Naive thymus-derived CD4-positive, alpha-beta T cell (primary cell): Measurements from ENCODE around the gene IFI44. TPM values are rescaled to one million over a fixed set of nuclear protein-coding genes. Genes with fewer than 3 reads are reported as not detected.

ENCODE experiments used
- ATAC-seq: fragments of 150-1000 bp; cut with Tn5 transposase; 2 replicates; pipeline ENCODE4 v1.10.0; 2021; ENCODE audit warnings: mild to moderate bottlenecking, moderate library complexity
- CTCF ChIA-PET: fragments of 350-600 bp; sonication (Branson Sonifier 250); formaldehyde crosslinking; loops from one replicate; lab custom pipeline; 2021; ENCODE audit warnings: antibody characterized with exemption; lab: Charles Lee
- POLR2A ChIA-PET: fragments of 350-600 bp; sonication (Branson Sonifier 250); formaldehyde crosslinking; loops from one replicate; lab custom pipeline; 2021; ENCODE audit warnings: antibody characterized with exemption, inconsistent platforms; lab: Charles Lee
- DNase-seq, 9 donors: peaks; one replicate each; pipeline versions ENCODE4 v3.0.0 to v3.0.0-alpha.2; 2020 to 2022; ENCODE audit warnings: mixed read lengths in 1 of 9
- H3K27ac ChIP-seq: one replicate; pipeline ENCODE4 v1.7.0; 2013; ENCODE audit warnings: mild to moderate bottlenecking, low read depth, low read length, moderate library complexity
- H3K27me3 ChIP-seq, 2 donors: one replicate each; pipeline ENCODE4 v1.7.0; 2013; ENCODE audit warnings: low read length in 2 of 2, mild to moderate bottlenecking in 2 of 2, moderate library complexity in 2 of 2; ENCODE audit not compliant: control insufficient read depth in 2 of 2, insufficient read depth in 2 of 2
- H3K36me3 ChIP-seq, 3 experiments: 1 replicate in 2 of 3; 2 replicates in 1 of 3; pipeline ENCODE4 v1.7.0; 2013; ENCODE audit warnings: low read length in 3 of 3, mild to moderate bottlenecking in 3 of 3, moderate library complexity in 1 of 3; ENCODE audit not compliant: insufficient read depth in 3 of 3, control insufficient read depth in 2 of 3
- H3K4me1 ChIP-seq, 2 donors: one replicate each; pipeline ENCODE4 v1.7.0; 2013; ENCODE audit warnings: low read length in 2 of 2, mild to moderate bottlenecking in 2 of 2, moderate library complexity in 1 of 2; ENCODE audit not compliant: control insufficient read depth in 2 of 2, insufficient read depth in 2 of 2
- H3K4me3 ChIP-seq: 2 replicates; pipeline ENCODE4 v1.7.0; 2013; ENCODE audit warnings: mild to moderate bottlenecking, low read length
- H3K9me3 ChIP-seq, 3 experiments: 1 replicate in 2 of 3; 2 replicates in 1 of 3; pipeline ENCODE4 v1.7.0; 2013; ENCODE audit warnings: low read length in 3 of 3; ENCODE audit not compliant: control insufficient read depth in 2 of 3
- H3K27ac Mint-ChIP-seq, 9 donors: one replicate each; pipeline ENCODE4 v1.8.0; 2020 to 2022; ENCODE audit warnings: mixed read lengths in 9 of 9, mild to moderate bottlenecking in 8 of 9, moderate library complexity in 5 of 9, inconsistent platforms in 2 of 9
- H3K27me3 Mint-ChIP-seq, 5 donors: one replicate each; pipeline ENCODE4 v1.8.0; 2021 to 2022; ENCODE audit warnings: mixed read lengths in 5 of 5, mild to moderate bottlenecking in 1 of 5
- H3K36me3 Mint-ChIP-seq, 5 donors: one replicate each; pipeline ENCODE4 v1.8.0; 2020 to 2022; ENCODE audit warnings: mixed read lengths in 5 of 5, mild to moderate bottlenecking in 3 of 5, inconsistent platforms in 1 of 5
- H3K4me1 Mint-ChIP-seq, 7 donors: one replicate each; pipeline ENCODE4 v1.8.0; 2020 to 2022; ENCODE audit warnings: mixed read lengths in 7 of 7, mild to moderate bottlenecking in 3 of 7, inconsistent platforms in 1 of 7
- H3K4me3 Mint-ChIP-seq, 10 donors: one replicate each; pipeline ENCODE4 v1.8.0; 2020 to 2022; ENCODE audit warnings: mild to moderate bottlenecking in 10 of 10, mixed read lengths in 10 of 10, moderate library complexity in 6 of 10, inconsistent platforms in 2 of 10
- H3K9me3 Mint-ChIP-seq, 11 donors: one replicate each; pipeline ENCODE4 v1.8.0; 2020 to 2022; ENCODE audit warnings: mixed read lengths in 11 of 11, mild to moderate bottlenecking in 4 of 11, inconsistent platforms in 1 of 11, moderate library complexity in 1 of 11
- intact Hi-C, 2 donors: fragments of 100-400 bp; cut with micrococcal nuclease; formaldehyde crosslinking; loops; one replicate each; pipeline ENCODE4 v1.15.1; 2023
- polyA plus RNA-seq, 2 donors: library from polyadenylated mRNA; unstranded; fragments of 300-500 nt; fragmentation: Illumina TruSeq; gene quantifications; one replicate each; pipeline ENCODE4 v1.2.3, GENCODE V29; 2021
- total RNA-seq, 6 experiments: library from RNA in 5 of 6; stranded (reverse) in 5 of 6; gene quantifications; 1 replicate in 5 of 6; 2 replicates in 1 of 6; pipeline ENCODE4 v1.2.3 and lab custom pipeline; 2021 to 2026

Gene IFI44
- total and polyA plus RNA-seq, 7 experiments from 2014 or later = 9.8 to 142 (median 25.4) TPM

DNA sequence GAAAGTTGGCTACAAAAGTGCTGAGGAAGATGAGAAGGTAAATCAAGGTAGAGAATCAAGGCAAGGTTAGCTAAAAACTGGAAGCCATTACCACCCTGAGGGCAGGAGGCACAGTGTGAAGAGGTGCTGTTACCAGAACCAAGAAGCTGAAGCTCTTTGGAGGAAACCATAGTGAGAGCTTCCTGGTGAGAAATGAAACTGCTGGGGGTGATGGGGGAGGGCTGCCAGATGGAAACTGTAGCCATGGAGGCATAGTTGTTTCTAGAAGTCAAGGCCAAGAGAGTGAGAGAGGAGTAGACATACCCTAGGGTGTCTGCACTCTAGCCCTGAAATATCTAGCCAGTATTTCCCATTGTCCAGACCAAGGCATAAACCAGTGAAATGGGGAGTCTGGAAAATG is 28.7 kb downstream of the IFI44 start:
- H3K4me1 Mint-ChIP-seq = peaks cover 0 to 28% (median 0%) of the 10 kb centered on the region in 7 donors
- POLR2A ChIA-PET = interaction anchor here (0.9 kb wide), 1 partner anchor 56 kb away, joined by 3 read pairs; no protein-coding TSS in a partner anchor
- ATAC-seq (no peak), DNase-seq (no peak)
- H3K4me3 ChIP-seq = no peak overlapping the region
- peaks cover 0 to 5% (median 0%) of the 10 kb centered on the region in 11 donors for H3K9me3 Mint-ChIP-seq
- CTCF ChIA-PET = interaction anchor here (0.7 to 3.0 kb wide), 7 partner anchors 50 to 534 kb away, joined by 3 to 17 read pairs (median 4); partner anchors contain the start of gene IFI44L
- H3K36me3 ChIP-seq = no peaks in the 10 kb centered on the region
- intact Hi-C loops = loop anchor here in 1 of 2 donors (10.0 kb wide), 1 partner anchor 344 kb away; no protein-coding TSS in a partner anchor
- peaks cover 0 to 7% (median 0%) of the 10 kb centered on the region in 5 donors for H3K36me3 Mint-ChIP-seq
- no peaks in the 10 kb centered on the region for H3K27me3 ChIP-seq
- H3K9me3 ChIP-seq = no peaks in the 10 kb centered on the region
- no peaks in the 10 kb centered on the region for H3K4me1 ChIP-seq
- H3K4me3 Mint-ChIP-seq = peak overlapping the region in 1 of 10 donors; percentile 63
- H3K27ac Mint-ChIP-seq = peak overlapping the region in 1 of 9 donors; percentile 85
- H3K27ac ChIP-seq = no peak overlapping the region
- H3K27me3 Mint-ChIP-seq = peaks cover 0 to 11% (median 0%) of the 10 kb centered on the region in 5 donors

DNA sequence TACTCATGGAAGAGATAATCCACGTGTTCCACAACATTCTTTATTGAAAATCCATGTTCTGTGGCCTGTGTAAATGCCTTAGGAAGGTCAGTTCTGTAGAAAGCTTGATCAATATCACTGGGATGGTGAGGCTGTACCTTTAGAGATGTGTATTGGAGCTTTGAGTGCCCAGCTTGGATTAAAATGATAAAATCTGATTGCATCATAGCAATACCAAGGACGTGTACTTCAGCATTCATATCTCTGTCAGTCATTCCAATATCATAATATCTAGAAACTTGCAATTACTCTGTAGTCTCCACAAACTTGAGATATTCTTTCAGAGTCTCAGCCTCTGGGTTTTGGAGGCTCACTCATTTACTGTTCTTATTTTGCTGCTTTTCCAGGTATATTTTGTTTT is 31.6 kb downstream of the IFI44 start:
- H3K36me3 ChIP-seq = no peaks in the 10 kb centered on the region
- intact Hi-C loops = no loop called here
- peaks cover 0 to 25% (median 0%) of the 10 kb centered on the region in 7 donors for H3K4me1 Mint-ChIP-seq
- no peak overlapping the region for H3K27ac ChIP-seq
- no peak overlapping the region for H3K4me3 ChIP-seq
- H3K27ac Mint-ChIP-seq = no peak overlapping the region
- ChIA-PET POLR2A (no interaction called here), CTCF (interaction anchor here (1.0 to 2.3 kb wide), 2 partner anchors 59 to 64 kb away, joined by 3 to 14 read pairs; no protein-coding TSS in a partner anchor)
- DNase-seq = no peak
- H3K27me3 Mint-ChIP-seq = peaks cover 0 to 16% (median 6%) of the 10 kb centered on the region in 5 donors
- H3K9me3 ChIP-seq = no peaks in the 10 kb centered on the region
- peaks cover 0 to 5% (median 0%) of the 10 kb centered on the region in 11 donors for H3K9me3 Mint-ChIP-seq
- no peaks in the 10 kb centered on the region for H3K4me1 ChIP-seq
- H3K27me3 ChIP-seq = no peaks in the 10 kb centered on the region
- no peak for ATAC-seq
- H3K4me3 Mint-ChIP-seq = no peak overlapping the region
- peaks cover 0 to 7% (median 0%) of the 10 kb centered on the region in 5 donors for H3K36me3 Mint-ChIP-seq

DNA sequence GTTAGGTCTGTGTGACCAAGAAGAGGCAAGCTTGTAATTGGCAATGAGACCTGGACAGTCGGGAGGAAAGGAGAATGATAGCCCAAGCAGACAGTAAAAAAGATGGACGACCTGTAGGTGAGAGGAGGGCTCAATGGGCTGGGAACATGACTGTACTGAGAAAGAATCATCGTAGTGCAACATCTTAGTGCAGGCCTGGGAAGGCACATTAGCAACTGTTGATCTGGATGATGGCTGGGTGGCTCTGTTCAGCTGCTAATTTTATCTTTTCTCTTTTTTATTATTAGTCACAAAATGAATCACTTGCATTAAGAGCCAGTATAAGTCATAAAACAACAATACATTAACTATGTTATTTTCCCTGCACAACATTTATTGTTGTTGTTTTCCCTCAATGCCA is 32.9 kb downstream of the IFI44 start:
- intact Hi-C loops = no loop called here
- DNase-seq = no peak

DNA sequence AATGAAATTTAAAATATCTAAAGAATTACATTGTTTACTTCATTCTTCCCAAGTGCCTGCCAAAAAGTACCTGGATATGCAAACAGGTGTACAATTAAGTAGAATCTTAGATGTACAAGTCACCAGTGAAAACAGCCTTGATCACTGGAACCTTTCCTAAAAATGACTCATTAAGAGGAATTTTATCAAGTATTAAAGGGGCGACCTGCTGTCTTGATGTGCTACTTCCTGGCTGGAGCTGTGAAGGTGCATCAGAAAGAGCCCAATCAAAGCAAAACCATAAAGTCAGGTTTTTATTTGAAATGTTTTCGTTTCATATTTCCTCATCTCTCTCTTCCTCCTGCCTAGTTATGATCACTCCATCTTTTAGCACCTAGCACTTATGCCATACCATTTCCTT is 33.4 kb downstream of the IFI44 start:
- Histone ChIP-seq H3K4me1 (no peaks in the 10 kb centered on the region), H3K27ac (no peak overlapping the region), H3K4me3 (no peak overlapping the region), H3K36me3 (no peaks in the 10 kb centered on the region), H3K9me3 (no peaks in the 10 kb centered on the region), H3K27me3 (no peaks in the 10 kb centered on the region)
- Mint-ChIP-seq H3K4me1 (peaks cover 0 to 11% (median 0%) of the 10 kb centered on the region in 7 donors), H3K36me3 (peaks cover 0 to 7% (median 0%) of the 10 kb centered on the region in 5 donors), H3K9me3 (peaks cover 0 to 5% (median 0%) of the 10 kb centered on the region in 11 donors), H3K4me3 (no peak overlapping the region), H3K27ac (peak overlapping the region in 1 of 9 donors; percentile 9), H3K27me3 (peaks cover 0 to 16% (median 6%) of the 10 kb centered on the region in 5 donors)
- DNase-seq (no peak), ATAC-seq (no peak)
- ChIA-PET CTCF (no interaction called here), POLR2A (no interaction called here)
- intact Hi-C loops = no loop called here

More for the DNA sequence above, 32.9 kb downstream of the IFI44 start:
- Histone ChIP-seq H3K27me3 (no peaks in the 10 kb centered on the region), H3K4me1 (no peaks in the 10 kb centered on the region), H3K27ac (no peak overlapping the region), H3K9me3 (no peaks in the 10 kb centered on the region), H3K4me3 (no peak overlapping the region), H3K36me3 (no peaks in the 10 kb centered on the region)
- Mint-ChIP-seq H3K36me3 (peaks cover 0 to 7% (median 0%) of the 10 kb centered on the region in 5 donors), H3K27me3 (peaks cover 0 to 16% (median 6%) of the 10 kb centered on the region in 5 donors), H3K9me3 (peaks cover 0 to 5% (median 0%) of the 10 kb centered on the region in 11 donors), H3K27ac (peak overlapping the region in 1 of 9 donors; percentile 10), H3K4me3 (no peak overlapping the region), H3K4me1 (peaks cover 0 to 17% (median 0%) of the 10 kb centered on the region in 7 donors)
- ATAC-seq = no peak
- CTCF ChIA-PET = interaction anchor here (2.3 kb wide), 1 partner anchor 65 kb away, joined by 14 read pairs; no protein-coding TSS in a partner anchor
- POLR2A ChIA-PET = no interaction called here

DNA sequence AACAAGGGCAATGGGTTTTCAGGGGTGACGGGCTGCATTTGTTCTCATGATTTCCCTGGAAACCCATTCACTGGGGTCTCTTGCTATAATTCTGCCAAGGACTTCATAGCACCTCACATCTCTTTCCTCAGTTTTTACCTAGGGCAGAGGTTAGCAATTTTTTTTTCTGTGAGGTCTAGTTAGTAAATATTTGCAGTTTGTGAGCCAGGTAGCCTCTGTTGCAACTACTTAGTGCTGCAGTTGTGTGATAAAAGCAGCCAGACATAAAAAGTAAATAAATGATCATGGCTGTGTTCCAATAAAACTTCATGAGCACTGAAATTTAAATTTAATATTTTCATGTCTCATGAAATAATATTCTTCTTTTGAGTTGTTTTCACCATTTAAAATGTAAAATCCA is 37.7 kb downstream of the IFI44 start:
- intact Hi-C loops = no loop called here
- no peak overlapping the region for H3K27ac Mint-ChIP-seq
- no peaks in the 10 kb centered on the region for H3K9me3 Mint-ChIP-seq
- Histone ChIP-seq H3K27ac (no peak overlapping the region), H3K4me3 (no peak overlapping the region), H3K9me3 (no peaks in the 10 kb centered on the region), H3K36me3 (no peaks in the 10 kb centered on the region), H3K4me1 (no peaks in the 10 kb centered on the region), H3K27me3 (no peaks in the 10 kb centered on the region)
- ChIA-PET CTCF (no interaction called here), POLR2A (no interaction called here)
- H3K27me3 Mint-ChIP-seq = peaks cover 5 to 32% (median 19%) of the 10 kb centered on the region in 5 donors
- DNase-seq (no peak), ATAC-seq (no peak)
- H3K4me1 Mint-ChIP-seq = no peaks in the 10 kb centered on the region
- no peak overlapping the region for H3K4me3 Mint-ChIP-seq
- H3K36me3 Mint-ChIP-seq = no peaks in the 10 kb centered on the region

DNA sequence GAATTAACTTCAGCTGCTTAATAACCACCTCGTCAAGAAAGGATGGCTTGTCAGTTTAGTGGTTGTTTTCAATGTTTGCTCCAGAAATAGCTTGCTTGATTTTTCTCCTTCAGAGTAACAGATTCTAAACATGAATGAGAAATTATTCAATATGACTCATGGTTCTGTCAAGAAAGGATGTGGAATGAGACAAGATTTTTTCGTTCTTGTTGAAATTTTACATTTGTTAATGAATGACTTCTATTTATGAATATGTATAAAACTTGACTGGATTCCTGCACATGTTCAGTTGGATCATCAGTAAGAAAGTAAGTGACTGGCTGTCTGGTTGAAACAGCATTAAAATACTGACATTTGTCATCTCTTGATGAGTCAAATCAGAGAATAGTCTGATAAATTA is 38.3 kb downstream of the IFI44 start:
- H3K4me1 ChIP-seq = no peaks in the 10 kb centered on the region
- H3K4me1 Mint-ChIP-seq = no peaks in the 10 kb centered on the region
- ATAC-seq (no peak), DNase-seq (no peak)
- H3K27me3 Mint-ChIP-seq = peaks cover 5 to 32% (median 19%) of the 10 kb centered on the region in 5 donors
- CTCF ChIA-PET = no interaction called here
- H3K4me3 ChIP-seq = no peak overlapping the region
- H3K27ac ChIP-seq = no peak overlapping the region
- POLR2A ChIA-PET = no interaction called here
- H3K36me3 Mint-ChIP-seq = no peaks in the 10 kb centered on the region
- no peaks in the 10 kb centered on the region for H3K36me3 ChIP-seq
- H3K4me3 Mint-ChIP-seq = no peak overlapping the region
- H3K9me3 ChIP-seq = no peaks in the 10 kb centered on the region
- H3K9me3 Mint-ChIP-seq = no peaks in the 10 kb centered on the region
- H3K27me3 ChIP-seq = no peaks in the 10 kb centered on the region
- H3K27ac Mint-ChIP-seq = no peak overlapping the region
- intact Hi-C loops = no loop called here

DNA sequence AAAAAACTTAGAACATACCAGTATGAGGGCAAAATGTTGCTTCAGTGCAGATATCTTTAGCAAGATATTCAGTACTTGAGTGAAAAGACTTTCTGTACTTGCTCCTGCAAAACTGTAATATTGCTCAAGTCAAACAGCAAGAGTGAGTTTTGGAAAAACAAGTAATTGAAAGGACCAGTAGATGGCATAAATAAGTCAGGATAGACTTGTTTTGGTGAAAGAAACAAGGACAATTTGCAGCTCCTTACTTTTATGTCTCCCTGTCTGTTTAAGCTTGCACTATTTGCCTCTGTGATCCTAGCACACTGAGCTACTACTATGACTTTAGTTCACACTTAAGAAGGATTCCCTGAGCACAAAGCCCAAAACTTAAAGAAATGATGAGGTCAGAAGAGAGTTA is 39.1 kb downstream of the IFI44 start:
- ChIA-PET POLR2A (no interaction called here), CTCF (no interaction called here)
- intact Hi-C loops = no loop called here
- H3K27me3 ChIP-seq = no peaks in the 10 kb centered on the region
- Mint-ChIP-seq H3K9me3 (no peaks in the 10 kb centered on the region), H3K4me3 (no peak overlapping the region), H3K27ac (no peak overlapping the region), H3K36me3 (no peaks in the 10 kb centered on the region), H3K4me1 (no peaks in the 10 kb centered on the region), H3K27me3 (peaks cover 5 to 32% (median 16%) of the 10 kb centered on the region in 5 donors)
- H3K4me1 ChIP-seq = no peaks in the 10 kb centered on the region
- DNase-seq (no peak), ATAC-seq (no peak)
- no peak overlapping the region for H3K4me3 ChIP-seq
- no peaks in the 10 kb centered on the region for H3K9me3 ChIP-seq
- no peaks in the 10 kb centered on the region for H3K36me3 ChIP-seq
- no peak overlapping the region for H3K27ac ChIP-seq
